GM19395 (cell line): ENCODE data around the gene ZNF441.
A peak's percentile ranks its signal among the peaks of the same experiment; 100 is the strongest.
"Not testable (repeated sequence)": the region's sequence is repeated elsewhere in the genome, so short reads cannot be mapped to it uniquely, and the experiment has no call there.

Experiments
- ATAC-seq: cut with Tn5 transposase; IDR thresholded peaks from one replicate; pipeline ENCODE4 v1.9.1; 2021; ENCODE audit warnings: mild to moderate bottlenecking, moderate library complexity; ENCODE audit not compliant: unreplicated experiment

ZNF441 gene

DNA sequence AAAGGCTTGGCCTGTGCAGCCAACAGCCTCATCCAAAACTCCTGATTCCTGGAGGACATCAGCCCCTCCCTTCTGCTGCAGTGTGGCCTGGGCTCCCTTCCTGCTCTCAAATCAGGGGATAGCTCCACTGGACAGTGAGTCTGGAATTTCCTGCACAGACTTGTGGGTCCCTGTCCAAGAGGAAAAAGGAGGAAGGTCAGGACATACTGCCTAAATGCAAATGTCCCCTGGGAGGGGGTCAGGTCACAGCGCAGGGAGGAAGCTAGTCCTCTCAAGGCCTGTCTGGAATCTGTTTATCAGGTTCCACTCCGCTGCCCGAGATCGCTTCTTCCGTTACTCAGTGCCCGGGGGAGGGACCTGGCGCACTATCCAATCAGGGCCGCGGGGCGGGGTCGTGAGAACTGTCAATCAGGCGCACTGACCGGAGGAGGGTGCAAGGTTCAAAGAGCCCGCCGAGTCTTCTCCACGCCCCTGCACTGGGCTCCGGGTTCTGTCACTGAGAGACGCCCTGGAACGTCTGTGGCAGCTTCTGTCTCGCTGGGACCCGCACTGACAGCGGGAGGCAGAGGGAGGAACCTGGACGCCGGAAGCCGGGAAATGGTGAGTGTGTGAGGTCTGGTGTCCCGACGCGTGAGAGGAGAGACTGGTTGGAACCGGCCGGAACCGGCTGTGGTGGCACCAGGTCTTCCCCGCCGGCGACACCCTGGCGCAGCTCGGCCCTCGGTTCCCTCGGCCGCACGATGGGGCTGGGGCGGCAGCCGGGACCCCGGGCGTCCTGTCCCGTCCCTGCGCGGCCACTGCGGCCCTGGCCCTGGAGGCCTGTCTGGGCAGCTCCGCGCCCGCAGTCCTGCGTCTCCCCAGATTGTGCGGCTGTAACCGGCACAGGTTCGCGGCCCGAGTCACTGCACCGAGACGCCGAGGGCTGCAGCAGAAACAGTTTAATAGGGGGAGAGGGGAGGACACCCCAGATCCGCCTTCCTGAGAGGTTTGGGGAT lies at the start of gene ZNF441:
TSS of gene ZNF441 (plus strand) at position 404 of the 995 bp plus-strand sequence. CDS start at position 598, 194 bp downstream.
- peak; percentile 88 for ATAC-seq

DNA sequence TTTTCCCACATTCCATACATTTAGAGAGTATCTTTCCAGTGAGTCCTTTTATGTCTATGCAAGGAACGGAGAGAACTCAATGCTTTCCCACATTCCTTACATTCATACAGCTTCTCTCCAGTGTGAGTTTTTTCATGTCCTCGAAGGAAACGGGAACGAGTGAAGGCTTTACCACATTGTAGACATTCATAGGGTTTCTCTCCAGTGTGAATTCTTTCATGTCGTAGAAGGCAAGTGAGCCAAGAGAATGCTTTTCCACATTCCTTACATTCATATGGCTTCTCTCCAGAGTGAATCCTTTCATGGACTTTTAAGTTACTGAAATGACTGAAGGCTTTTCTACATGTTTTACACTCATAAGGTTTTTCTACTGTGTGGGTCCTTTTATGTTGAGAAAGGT lies 45.1 kb upstream of the ZNF441 start:
- no peak for ATAC-seq

DNA sequence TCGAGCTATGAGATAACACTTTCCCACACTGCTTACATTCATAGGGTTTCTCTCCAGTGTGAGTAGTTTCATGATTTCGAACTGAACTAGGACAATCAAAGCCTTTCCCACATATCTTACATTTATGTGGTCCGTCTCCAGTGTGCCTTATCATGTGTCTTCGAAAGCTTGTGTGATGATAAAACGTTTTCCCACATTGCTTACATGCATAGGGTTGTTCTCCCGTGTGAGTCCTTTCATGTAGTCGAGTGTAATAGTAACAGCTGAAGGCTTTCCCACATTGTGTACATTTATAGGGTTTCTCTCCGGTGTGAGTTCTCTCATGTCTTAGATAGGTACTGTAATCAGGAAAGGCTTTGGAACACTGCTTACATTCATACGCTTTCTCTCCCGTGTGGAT lies 44.4 kb upstream of the ZNF441 start:
- ATAC-seq: no peak

DNA sequence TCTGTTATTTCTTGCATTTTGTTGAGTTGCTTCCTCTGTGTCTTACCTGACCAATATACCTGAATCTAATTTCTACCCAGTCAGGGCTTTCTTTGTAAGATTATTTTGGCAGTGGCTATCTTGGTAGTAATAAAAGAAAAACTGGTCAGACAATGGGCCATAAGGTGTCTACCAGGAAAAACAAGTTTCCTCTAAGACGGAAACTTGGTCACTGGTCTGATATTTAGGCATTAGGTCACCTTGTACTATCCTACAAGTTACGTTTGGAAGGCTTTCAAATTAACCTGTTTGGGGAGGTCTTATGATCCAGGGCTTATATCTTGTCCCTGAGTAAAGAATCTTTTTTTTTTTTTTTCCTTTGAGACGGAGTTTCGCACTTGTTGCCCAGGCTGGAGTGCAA lies 37.2 kb upstream of the ZNF441 start:
- ATAC-seq: no peak

DNA sequence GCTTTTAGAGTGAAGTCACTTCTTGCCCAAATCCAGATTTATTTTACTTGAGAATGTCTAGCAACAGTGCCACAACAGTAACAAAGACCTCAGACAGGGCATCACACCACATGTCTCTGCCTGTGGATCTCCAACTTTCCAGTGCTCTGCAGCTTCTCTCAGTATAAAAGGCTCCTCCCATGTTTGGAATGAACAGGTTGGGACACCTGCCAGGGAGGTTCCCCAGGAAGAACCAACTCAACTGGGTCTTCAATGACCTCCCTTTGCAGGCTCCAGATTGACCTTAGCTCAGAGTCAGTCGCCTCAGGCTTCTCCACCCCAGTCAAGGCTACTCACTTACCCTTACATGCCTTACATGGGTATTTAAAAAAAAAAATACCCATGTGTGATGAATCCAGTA lies 31.4 kb upstream of the ZNF441 start:
- ATAC-seq: no peak

DNA sequence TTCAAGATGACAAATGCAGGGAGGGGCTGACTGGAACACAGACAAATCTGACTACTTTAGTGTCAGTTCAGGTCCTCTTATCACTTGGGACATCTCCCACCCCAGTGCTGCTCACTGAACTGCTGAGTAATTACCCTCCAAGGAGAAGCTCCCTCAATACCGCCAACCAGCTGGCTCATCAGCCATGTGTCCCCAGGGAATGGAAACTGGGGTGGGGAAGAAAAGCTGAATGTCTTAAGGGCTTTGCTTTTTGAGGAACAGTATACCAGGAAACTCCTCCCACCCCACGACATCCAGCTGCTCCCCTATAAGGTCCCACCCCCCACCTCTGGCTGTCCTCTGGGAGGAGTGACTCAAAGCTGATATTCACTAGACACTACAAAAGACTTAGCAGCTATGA lies 30.1 kb upstream of the ZNF441 start:
- no peak for ATAC-seq

DNA sequence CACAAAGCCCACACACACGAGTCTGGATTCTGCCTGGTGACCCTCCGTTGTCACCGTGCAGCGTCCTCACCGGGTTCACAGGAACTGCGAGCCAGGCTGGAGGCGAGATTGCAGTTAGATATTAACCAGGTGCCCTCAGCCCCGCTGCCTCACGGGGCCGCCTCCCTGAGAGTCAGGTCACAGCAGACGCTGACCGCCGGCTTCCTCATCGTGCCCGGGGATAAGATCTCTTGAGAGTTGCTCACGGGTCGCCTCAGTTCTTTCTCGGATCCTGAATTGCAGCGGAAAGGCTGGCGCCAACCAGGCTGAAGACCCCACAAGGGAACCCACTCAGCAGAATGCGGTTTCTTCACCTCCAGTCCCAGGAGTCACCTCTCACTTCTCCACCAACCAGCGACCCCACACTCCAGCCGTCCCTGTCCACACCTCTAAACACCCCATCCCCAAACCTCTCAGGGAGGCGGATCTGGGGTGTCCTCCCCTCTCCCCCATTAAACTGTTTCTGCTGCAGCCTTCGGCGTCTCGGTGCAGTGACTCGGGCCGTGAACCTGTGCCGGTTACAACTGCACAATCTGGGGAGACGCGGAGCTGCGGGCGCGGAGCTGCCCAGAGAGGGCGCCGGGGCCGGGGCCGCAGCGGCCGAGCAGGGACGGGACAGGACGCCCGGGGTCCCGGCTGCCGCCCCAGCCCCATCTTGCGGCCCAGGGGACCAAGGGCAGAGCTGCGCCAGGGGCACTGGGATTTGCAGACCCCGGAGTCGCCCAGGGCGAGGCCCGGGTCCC lies 28.6 kb upstream of the ZNF441 start:
- ATAC-seq: peak; percentile 46

DNA sequence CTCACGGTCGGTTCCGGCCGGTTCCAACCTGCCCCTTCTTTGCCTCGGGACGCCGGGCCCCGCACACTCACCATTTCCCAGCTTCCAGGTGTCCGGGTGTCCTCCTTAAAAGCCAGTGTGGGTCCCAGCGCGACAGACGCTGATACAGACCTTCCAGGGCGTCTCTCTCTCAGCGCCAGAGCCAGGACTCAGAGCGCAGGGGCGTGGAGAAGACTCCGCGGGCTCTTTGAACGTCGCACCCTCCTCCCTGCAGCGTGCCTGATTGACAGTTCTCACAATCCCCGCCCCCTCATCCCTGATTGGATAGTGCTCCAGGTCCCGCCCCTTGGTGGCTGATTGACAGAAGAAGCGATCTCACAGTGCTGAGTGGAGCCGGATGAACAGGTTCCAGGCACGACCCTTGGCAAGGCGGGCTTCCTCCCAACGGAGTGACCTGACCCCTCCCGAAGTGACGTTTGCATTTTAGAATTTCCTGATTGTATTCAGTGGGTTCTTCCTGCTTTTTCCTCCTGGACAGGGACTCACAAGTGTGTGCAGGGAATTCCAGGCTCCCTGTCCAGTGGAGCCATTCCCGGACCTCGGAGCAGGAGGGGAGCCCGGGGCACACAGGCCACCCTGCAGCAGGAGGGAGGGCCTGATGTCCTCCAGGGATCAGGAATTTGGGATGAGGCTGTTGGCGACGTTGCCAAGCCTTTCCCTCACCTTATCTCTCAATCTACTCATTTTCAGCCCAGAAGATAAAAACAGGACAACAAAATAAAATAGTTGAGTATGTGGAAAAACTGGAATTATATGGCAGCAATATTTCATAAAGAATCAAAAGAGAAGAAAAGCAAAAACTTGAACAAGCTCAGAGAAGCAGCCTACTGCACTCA lies 27.8 kb upstream of the ZNF441 start, which contains the start of gene ZNF823:
TSS of gene ZNF823 (minus strand) at position 201 of the 875 bp plus-strand sequence. CDS start at position 74, 127 bp downstream.
- peak; percentile 91 for ATAC-seq

DNA sequence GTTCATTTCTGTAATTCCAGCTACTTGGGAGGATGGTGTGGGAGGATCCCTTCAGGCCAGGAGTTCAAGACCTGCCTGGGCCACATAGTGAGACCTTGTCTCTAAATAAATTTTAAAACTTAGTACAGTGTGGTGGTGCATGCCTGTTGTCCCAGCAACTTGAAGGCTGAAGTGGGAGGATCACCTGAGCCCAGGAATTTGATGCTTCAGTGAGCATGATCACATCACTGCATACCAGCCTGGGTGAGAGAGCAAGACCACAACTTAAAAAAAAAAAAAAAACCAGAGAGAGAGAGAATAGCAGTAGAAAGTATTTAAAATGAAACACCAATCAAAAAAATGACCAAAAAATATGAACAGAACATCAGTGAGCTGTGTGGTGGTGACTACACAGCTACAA lies 20.9 kb upstream of the ZNF441 start:
- ATAC-seq: no peak

DNA sequence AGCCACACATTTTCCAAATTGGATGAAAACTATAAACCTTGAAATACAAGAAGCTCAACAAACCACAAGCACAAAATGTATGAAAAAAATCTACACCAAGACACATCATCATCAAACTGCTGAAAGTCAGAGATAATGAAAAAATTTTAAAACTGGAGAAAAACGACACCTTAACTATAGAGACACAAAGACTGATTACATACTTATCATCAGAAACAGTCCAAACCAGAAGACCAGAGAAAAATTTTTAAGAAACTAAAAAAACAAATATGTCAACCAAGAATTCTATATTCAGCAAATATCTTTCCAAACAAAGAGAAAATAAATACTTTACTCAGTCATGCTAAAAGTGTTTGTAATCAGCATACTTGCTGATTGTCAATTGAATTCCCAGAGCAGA lies 19.5 kb upstream of the ZNF441 start:
- no peak for ATAC-seq

DNA sequence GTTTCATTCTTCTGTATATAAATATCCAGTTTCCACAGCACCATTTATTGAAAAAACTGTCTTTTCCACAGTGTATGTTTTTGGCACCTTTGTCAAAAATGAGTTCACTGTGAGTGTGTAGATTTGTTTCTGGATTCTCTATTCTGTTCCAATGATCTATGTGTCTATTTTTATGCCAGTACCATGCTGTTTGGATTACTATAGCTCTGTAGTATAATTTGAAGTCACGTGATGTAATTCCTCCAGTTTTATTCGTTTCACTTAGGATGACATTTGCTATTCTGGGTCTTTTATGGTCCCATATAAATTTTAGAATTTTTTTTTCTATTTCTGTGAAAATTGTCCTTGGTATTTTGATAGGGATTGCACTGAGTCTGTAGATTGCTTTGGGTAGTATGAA lies 17.0 kb upstream of the ZNF441 start:
- ATAC-seq: no peak

DNA sequence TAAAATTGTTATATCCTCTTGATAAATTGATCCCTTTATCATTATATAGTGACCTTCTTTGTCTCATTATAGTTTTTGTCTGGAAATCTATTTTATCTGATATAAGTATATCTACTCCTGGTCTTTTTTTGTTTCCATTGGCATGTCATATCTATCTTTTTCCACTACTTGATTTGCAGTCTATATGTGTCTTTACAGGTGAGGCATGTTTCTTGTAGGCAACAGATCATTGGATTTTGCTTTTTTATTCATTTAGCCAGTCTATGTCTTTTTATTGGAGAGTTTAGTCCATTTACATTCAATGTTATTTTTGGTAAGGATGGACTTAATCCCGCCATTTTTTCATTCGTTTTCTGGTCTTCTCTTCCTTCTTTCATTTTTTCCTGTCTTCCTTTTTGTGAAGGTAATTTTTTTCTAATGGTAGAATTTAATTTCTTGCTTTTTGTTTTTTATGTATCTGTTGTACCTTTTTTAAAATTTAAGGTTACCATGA lies 14.5 kb upstream of the ZNF441 start:
- no peak for ATAC-seq

DNA sequence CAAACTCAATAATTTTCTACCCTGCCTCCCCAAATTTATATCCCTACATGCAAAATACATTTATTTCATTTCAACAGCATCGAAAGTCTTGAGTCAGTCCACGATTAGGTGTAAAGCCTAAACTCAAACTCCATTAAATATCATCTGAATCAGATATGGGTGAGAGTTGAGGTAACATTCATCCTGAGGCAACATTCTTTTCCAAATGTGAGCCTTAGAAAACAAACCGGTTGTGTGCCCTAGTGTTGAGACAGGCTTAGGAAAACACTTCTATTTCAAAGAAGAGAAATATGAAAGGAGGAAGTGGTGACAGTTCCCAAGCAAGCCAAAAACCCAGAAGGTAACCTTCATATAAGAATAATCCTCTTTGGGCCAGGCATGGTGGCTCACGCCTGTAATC lies 12.1 kb upstream of the ZNF441 start:
- ATAC-seq: no peak

DNA sequence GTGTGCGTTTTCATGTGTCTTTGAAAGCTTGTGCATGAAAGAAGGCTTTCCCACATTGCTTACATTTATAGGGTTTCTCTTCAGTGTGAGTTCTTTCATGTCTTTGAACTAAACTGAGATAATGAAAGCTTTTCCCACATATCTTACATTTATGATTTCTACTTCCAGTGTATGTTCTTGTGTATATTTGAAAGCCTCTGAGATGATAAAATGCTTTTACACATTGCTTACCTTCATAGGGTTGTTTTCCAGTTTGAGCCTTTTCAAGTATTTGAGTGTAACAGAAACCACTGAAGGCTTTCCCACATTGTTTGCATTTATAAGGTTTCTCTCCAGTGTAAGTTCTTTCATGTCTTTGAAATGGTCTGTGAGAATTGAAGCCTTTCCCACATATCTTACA lies 9.8 kb upstream of the ZNF441 start:
- ATAC-seq: no peak

DNA sequence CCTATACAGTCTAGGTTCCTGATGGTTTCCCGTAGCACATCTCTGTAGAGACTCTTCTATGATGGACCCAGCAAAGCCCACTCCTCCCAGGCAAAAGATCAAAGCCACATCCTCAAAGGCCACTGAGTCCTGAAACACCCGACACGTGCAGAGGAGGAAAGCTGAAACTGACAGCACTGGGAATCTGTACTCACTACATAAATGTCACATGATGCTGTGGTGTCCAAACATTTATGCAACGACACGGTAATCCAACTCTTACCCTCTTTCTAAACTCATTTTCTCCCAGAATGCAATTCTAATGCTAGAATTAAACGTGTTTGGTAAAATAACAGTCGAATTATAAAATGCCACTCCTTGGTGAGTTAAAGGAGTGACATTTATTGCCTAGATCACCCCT lies 7.0 kb upstream of the ZNF441 start:
- ATAC-seq: no peak

DNA sequence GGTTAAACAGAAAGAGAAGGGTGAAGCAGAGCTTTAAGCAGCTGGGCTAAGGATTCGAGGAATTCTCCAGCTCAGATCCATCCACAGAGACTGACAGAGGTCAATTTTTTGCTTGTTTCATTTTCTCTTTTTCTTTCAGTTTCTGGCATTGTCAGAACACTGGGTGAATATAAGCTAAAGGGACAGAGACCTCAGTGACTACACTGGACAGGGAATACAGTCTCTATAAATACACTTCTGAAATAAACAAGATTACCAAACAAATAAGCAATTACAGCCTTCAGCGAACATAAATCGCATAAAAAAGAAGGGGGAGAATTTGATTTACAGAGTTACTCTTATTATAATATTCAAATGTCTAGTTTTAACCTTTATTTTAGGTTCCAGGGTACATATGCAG lies 3.7 kb upstream of the ZNF441 start:
- ATAC-seq: no peak

DNA sequence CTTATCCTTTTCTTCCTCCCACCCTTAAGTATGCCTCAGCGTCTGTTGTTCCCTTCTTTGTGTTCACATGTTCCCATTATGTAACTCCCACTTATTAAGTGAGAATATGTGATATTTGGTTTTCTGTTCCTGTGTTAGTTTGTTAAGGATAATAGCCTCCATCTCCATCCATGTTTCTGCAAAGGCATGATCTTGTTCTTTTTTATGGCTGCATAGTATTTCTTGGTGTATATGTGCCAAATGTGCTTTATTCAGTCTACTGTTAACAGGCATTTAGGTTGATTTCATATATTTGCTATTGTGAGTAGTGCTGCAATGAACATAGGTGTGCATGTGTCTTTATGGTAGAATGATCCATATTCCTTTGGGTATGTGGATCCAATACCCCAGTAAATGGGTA lies 3.2 kb upstream of the ZNF441 start:
- no peak for ATAC-seq

DNA sequence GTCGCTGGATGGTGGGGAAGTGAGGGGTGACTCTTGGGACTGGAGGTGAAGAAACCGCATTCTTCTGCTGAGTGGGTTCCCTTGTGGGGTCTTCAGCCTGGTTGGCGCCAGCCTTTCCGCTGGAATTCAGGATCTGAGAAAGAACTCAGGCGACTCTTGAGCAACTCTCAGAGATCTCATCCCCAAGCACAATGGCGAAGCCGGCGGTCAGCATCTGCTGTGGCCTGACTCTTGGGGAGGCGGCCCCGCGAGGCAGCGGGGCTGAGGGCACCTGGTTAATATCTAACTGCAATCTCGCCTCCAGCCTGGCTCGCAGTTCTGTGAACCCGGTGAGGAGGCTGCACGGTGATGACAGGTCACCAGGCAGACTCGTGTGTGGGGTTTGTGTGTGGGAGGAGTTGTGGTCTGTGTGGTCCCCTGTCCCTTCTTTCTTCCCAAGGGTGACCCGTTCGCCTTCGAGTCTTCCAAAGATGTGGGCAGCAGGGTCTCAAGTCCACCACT lies 883 bp downstream of the ZNF441 start:
- peak; percentile 37 for ATAC-seq

DNA sequence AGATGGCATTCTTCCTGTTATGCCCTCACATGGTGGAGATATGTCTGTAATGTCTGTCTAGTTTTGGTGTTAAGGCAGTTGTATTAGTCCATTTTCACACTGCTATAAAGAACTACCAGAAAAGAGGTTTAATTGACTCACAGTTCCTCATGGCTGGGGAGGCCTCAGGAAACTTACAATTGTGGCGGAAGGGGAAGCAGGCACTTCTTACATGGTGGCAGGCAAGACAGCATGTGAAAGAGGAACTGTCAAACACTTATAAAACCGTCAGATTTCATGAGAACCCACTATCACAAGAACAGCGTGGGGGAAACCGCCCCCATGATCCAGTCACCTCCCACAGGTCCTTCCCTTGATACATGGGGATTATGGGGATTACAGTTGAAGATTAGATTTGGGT lies 3.2 kb downstream of the ZNF441 start:
- ATAC-seq: no peak

DNA sequence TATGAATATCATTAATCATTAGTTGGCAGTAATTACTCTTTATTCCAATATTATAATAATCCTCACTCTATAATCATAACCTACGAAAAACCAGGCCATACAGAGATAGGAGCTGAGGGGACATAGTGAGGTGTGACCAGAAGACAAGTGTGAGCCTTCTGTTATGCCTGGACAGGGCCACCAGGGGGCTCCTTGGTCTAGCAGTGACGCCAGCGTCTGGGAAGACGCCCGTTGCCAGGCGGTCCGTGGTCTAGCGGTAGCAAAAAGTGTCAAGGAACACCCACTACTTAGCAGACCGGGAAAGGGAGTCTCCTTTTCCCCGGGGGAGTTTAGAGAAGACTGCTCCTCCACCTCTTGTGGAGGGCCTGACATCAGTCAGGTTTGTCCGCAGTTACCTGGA lies 4.7 kb downstream of the ZNF441 start:
- ATAC-seq: not testable (repeated sequence)
